A673 (cell line): ENCODE measurements around the gene RXRA.

Experiments used
- EZH2 ChIP-seq: fragments of 200-600 bp; sonication (generic); IDR thresholded peaks from 2 replicates; pipeline ENCODE4 v1.6.1; 2017; ENCODE audit warnings: borderline replicate concordance, low read depth, mild to moderate bottlenecking, mixed read lengths, antibody characterized with exemption, low read length; ENCODE audit not compliant: poor library complexity, severe bottlenecking
- TF ChIP-seq, protein P1 (sequence below): fragments of 300-800, 200-600 bp; sonication (generic); conservative IDR thresholded peaks from 2 replicates; pipeline ENCODE4 v1.5.1; 2017; ENCODE audit warnings: low read depth, mild to moderate bottlenecking, antibody characterized with exemption, low read length, moderate library complexity, mixed read lengths

DNA sequence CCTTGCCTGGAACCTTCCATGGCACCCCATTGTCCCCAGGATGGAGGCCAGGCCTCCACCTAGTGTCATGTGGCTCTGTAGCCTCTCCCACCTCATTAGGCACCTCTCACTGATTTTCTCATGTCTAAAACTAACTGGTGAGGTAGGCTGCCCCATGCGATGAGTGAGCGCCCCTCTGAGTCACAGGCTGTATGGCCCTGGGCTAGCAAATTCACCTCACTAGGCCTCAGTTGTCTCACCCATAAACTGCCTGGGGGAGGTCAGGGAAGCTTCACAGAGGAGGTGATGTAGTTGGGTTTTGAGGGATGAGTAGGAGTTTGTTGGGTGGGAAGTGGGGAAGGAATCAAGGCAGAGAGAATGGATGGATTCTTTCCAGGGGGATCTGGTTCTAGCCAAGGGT is 8.8 kb downstream of the RXRA start:
- TF ChIP-seq, protein P1, sequence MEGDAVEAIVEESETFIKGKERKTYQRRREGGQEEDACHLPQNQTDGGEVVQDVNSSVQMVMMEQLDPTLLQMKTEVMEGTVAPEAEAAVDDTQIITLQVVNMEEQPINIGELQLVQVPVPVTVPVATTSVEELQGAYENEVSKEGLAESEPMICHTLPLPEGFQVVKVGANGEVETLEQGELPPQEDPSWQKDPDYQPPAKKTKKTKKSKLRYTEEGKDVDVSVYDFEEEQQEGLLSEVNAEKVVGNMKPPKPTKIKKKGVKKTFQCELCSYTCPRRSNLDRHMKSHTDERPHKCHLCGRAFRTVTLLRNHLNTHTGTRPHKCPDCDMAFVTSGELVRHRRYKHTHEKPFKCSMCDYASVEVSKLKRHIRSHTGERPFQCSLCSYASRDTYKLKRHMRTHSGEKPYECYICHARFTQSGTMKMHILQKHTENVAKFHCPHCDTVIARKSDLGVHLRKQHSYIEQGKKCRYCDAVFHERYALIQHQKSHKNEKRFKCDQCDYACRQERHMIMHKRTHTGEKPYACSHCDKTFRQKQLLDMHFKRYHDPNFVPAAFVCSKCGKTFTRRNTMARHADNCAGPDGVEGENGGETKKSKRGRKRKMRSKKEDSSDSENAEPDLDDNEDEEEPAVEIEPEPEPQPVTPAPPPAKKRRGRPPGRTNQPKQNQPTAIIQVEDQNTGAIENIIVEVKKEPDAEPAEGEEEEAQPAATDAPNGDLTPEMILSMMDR, result no peak
- TF ChIP-seq EZH2, result no peak
